ENCODE data around the gene SLC3A2.

The SLC3A2 gene

GRCh38 chr11:62881579-62882430 lies 1.1 kb downstream of the SLC3A2 start:
- peak; percentile 78 for DNase-seq

GRCh38 chr11:62882431-62882749 lies 1.7 kb downstream of the SLC3A2 start:
- DNase-seq = no peak

GRCh38 chr11:62882788-62883501 lies 2.2 kb downstream of the SLC3A2 start:
- DNase-seq = no peak

GRCh38 chr11:62883673-62884072 lies 3.0 kb downstream of the SLC3A2 start:
- no peak for DNase-seq

- DNase-seq = no peak
Measured at GRCh38 chr11:62885137-62885750, 4.5 kb downstream of the SLC3A2 start.

GRCh38 chr11:62888406-62888805 lies 7.7 kb downstream of the SLC3A2 start:
- DNase-seq = no peak

- no peak for DNase-seq
Measured at GRCh38 chr11:62889126-62889483, 8.4 kb downstream of the SLC3A2 start.

- DNase-seq = no peak
Measured at GRCh38 chr11:62889484-62890437, 9.1 kb downstream of the SLC3A2 start.

GRCh38 chr11:62892077-62892922 lies 11.6 kb downstream of the SLC3A2 start:
- DNase-seq = no peak

GRCh38 chr11:62895501-62895900 lies 14.8 kb downstream of the SLC3A2 start:
- no peak for DNase-seq

GRCh38 chr11:62896049-62896448 lies 15.4 kb downstream of the SLC3A2 start:
- no peak for DNase-seq

- DNase-seq = no peak
Measured at GRCh38 chr11:62897311-62897710, 16.6 kb downstream of the SLC3A2 start.

- no peak for DNase-seq
Measured at GRCh38 chr11:62898027-62898426, 17.3 kb downstream of the SLC3A2 start.

GRCh38 chr11:62902932-62903331 lies 22.2 kb downstream of the SLC3A2 start:
- no peak for DNase-seq

GRCh38 chr11:62905296-62905695 lies 24.6 kb downstream of the SLC3A2 start:
- no peak for DNase-seq

GRCh38 chr11:62905927-62906531 lies 25.3 kb downstream of the SLC3A2 start:
- DNase-seq = no peak

GRCh38 chr11:62908468-62909072 lies 27.9 kb downstream of the SLC3A2 start:
- no peak for DNase-seq

- DNase-seq = no peak
Measured at GRCh38 chr11:62909107-62909894, 28.6 kb downstream of the SLC3A2 start.

- no peak for DNase-seq
Measured at GRCh38 chr11:62910141-62910882, 29.6 kb downstream of the SLC3A2 start.
